ENCODE measurements around the gene CNTN1. TPM values are rescaled to one million over a fixed set of nuclear protein-coding genes. Genes with fewer than 3 reads are reported as not detected.

The CNTN1 gene
- total RNA-seq, 1 donor: 1.7 TPM

- DNase-seq (ENCODE audit: low read depth): peak; percentile 16
- no peak overlapping the region for H3K4me3 ChIP-seq (ENCODE audit: low read depth, low read length)
- no peak for TF ChIP-seq CTCF (IDR thresholded peaks at IDR 0.05; ENCODE audit: insufficient read depth, low read depth, low read length)
Measured at GRCh38 chr12:40802656-40803055, 110.4 kb downstream of the CNTN1 start.

- no peak for DNase-seq (ENCODE audit: low read depth)
- no peak overlapping the region for H3K4me3 ChIP-seq (ENCODE audit: low read depth, low read length)
- TF ChIP-seq CTCF (IDR thresholded peaks at IDR 0.05; ENCODE audit: insufficient read depth, low read depth, low read length): no peak
Measured at GRCh38 chr12:40819436-40820108, 127.3 kb downstream of the CNTN1 start.

DNA sequence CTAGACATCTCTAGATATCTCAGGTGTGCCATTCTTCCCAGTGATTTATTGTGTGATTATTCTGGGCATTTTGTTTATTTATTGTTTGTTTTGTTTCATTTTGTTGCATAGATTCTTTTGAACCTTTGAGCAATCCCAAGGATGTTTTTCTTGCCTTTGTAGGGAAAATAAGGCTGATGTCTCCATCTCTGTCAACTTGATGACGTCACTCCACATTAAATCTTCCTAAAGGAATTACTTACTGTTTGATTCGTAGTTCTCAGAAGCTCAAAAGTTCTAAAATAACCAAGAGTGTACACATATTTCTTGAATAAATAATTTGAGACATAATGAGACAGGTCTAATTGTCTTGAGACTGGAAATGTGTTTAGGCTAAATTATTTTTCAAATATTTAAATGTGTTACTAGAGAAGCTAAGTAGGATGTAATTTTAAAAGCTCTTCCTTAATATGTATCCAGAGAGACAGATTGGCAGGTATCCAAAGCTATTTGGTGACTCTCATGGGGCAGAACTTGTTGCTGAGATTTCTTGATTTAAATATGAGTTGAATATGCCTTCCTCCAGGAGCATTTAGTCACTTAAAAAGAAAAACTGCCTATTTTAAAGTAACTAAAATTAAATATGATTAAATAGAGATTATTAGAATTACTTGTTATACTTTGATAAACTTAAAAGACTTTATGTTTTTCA is 128.7 kb downstream of the CNTN1 start:
- TF ChIP-seq CTCF (IDR thresholded peaks at IDR 0.05; ENCODE audit: insufficient read depth, low read depth, low read length): no peak
- DNase-seq (ENCODE audit: low read depth): no peak
- no peak overlapping the region for H3K4me3 ChIP-seq (ENCODE audit: low read depth, low read length)

- no peak for TF ChIP-seq CTCF (IDR thresholded peaks at IDR 0.05; ENCODE audit: insufficient read depth, low read depth, low read length)
- no peak for DNase-seq (ENCODE audit: low read depth)
- H3K4me3 ChIP-seq (ENCODE audit: low read depth, low read length): no peak overlapping the region
Measured at GRCh38 chr12:40825156-40825555, 132.9 kb downstream of the CNTN1 start.

DNA sequence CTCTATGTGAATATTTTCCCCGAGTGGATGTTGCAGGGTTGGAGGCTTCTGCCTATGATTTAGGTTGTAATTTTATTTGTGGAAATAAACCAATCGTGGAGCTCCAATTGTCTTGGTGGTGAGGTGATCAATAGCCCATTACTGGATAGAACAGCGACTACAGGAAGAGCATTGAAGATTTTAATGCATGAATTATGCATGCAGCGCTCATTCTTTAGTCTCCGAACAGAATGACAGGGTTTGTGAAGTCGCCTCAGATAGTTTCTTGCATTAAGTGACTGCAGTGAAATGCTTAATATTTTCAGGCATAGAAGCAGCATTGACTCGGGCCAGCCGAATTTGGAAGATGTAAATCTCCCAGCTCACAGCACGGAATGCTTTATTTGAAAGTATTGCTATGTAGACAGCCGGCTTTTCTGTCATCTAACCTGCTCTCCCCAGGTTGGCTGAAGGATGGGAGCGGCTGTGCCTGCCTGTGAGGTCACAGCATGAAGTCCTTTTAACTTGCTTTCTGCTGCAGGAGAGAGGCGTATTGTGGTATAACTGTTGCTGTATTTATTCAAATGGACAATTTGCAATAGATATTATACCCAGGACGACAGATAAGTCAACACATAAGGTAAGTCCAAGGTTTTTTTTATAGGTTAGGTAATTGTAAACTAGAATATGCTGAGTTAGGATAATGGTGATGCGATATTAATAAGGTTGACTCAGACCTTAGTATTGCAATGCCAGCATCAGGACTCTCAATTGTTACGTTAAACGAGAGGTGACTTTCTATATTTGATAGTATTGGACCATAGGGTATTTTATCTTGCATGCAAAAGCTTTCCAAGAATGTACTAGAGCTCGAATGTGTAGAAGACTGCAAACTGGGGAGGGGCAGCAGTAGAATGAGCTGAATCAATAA is 135.7 kb downstream of the CNTN1 start:
- no peak for TF ChIP-seq CTCF (IDR thresholded peaks at IDR 0.05; ENCODE audit: insufficient read depth, low read depth, low read length)
- no peak for DNase-seq (ENCODE audit: low read depth)
- H3K4me3 ChIP-seq (ENCODE audit: low read depth, low read length): no peak overlapping the region

DNA sequence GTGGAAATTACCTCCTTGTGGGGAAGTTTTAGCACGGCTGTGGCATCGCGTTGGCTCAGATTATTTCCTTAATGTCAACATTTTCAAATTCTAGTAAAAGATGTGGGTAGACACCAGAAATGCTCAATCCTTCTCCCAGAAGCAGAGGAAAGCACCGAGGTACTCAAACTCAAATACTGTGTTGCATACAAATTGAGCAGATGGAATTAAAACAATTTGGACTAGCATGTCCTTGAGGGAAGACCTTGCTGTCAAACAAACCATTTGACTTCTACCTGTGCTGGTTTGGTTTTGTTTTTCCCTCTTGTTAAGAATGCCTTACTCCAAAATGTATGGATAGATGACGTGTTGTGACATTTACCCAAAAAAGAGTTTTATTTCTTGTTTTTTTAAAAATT is 136.4 kb downstream of the CNTN1 start:
- no peak for DNase-seq (ENCODE audit: low read depth)
- TF ChIP-seq CTCF (IDR thresholded peaks at IDR 0.05; ENCODE audit: insufficient read depth, low read depth, low read length): no peak
- H3K4me3 ChIP-seq (ENCODE audit: low read depth, low read length): no peak overlapping the region

All from fibroblast of villous mesenchyme (primary cell).